ENCODE results near the gene SETD3.

DNA sequence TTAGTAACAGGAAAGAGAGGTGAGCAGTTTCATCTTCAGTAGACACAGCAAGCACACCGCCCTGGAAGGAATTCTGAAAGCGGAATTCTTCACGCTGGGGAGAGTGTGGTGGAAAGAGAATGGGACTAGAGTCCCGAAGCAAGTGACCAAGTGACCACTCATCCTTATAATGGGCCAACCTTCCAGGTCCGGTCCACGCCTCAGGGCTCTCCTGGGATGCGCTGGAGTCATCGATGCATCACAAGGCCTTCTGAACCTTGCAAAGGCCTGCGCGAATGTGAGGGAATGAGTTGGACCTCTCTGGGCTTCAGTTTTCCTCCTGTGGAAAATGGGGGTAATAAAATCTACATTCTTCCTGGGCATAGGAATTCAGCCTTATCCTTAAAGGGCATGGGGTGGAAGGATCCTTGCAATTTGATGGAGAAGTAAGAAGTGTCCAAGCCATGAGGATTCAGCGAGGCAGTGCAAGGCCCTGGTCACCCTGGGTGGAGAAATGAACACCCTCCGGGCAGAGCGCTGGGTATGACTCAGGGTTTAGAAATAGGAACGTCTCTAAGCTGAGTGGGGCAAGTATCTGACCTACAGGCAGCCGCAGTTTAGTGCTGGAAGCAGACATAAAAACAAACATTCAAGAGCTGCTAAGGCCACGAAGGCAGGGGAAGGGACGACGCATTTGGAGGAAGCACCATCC, 97.7 kb downstream of the SETD3 start:
- no peak for TF ChIP-seq SUZ12 (IDR thresholded peaks at IDR 0.05; ENCODE audit: extremely low read depth, insufficient read depth, insufficient read length)
- TF ChIP-seq YY1 (IDR thresholded peaks at IDR 0.05; ENCODE audit: insufficient read depth, insufficient read length), result no peak

Data from NT2/D1 (cell line).